ENCODE measurements around the gene SLC4A7. TPM values are rescaled to one million over a fixed set of nuclear protein-coding genes. Genes with fewer than 3 reads are reported as not detected.

SLC4A7 gene
- total RNA-seq, 1 experiment from 2014 or later: 90.8 TPM

DNA sequence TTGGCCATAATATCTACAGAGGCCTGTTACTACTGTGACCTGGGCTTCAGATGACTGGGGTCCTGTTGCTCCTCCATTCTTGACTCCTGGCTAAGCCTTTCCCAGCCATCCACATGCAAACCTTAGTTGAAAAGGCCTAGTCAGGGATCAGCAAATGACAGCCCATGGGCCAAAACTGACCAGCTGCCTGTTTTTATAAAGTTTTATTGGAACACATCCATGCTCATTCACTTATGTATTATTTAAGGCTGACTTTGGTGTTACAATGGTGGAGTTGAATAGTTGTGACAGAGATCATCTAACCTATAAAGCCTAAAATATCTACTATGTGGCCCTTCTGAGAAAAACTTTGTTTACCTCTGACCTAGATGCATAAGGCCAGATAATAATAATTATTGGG lies 16.8 kb upstream of the SLC4A7 start (continued):
- TF ChIP-seq, protein P1, sequence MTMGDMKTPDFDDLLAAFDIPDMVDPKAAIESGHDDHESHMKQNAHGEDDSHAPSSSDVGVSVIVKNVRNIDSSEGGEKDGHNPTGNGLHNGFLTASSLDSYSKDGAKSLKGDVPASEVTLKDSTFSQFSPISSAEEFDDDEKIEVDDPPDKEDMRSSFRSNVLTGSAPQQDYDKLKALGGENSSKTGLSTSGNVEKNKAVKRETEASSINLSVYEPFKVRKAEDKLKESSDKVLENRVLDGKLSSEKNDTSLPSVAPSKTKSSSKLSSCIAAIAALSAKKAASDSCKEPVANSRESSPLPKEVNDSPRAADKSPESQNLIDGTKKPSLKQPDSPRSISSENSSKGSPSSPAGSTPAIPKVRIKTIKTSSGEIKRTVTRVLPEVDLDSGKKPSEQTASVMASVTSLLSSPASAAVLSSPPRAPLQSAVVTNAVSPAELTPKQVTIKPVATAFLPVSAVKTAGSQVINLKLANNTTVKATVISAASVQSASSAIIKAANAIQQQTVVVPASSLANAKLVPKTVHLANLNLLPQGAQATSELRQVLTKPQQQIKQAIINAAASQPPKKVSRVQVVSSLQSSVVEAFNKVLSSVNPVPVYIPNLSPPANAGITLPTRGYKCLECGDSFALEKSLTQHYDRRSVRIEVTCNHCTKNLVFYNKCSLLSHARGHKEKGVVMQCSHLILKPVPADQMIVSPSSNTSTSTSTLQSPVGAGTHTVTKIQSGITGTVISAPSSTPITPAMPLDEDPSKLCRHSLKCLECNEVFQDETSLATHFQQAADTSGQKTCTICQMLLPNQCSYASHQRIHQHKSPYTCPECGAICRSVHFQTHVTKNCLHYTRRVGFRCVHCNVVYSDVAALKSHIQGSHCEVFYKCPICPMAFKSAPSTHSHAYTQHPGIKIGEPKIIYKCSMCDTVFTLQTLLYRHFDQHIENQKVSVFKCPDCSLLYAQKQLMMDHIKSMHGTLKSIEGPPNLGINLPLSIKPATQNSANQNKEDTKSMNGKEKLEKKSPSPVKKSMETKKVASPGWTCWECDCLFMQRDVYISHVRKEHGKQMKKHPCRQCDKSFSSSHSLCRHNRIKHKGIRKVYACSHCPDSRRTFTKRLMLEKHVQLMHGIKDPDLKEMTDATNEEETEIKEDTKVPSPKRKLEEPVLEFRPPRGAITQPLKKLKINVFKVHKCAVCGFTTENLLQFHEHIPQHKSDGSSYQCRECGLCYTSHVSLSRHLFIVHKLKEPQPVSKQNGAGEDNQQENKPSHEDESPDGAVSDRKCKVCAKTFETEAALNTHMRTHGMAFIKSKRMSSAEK (CRISPR knock-in tag; IDR thresholded peaks at IDR 0.05; ENCODE audit: borderline replicate concordance): no peak
- TF ChIP-seq, protein P2, sequence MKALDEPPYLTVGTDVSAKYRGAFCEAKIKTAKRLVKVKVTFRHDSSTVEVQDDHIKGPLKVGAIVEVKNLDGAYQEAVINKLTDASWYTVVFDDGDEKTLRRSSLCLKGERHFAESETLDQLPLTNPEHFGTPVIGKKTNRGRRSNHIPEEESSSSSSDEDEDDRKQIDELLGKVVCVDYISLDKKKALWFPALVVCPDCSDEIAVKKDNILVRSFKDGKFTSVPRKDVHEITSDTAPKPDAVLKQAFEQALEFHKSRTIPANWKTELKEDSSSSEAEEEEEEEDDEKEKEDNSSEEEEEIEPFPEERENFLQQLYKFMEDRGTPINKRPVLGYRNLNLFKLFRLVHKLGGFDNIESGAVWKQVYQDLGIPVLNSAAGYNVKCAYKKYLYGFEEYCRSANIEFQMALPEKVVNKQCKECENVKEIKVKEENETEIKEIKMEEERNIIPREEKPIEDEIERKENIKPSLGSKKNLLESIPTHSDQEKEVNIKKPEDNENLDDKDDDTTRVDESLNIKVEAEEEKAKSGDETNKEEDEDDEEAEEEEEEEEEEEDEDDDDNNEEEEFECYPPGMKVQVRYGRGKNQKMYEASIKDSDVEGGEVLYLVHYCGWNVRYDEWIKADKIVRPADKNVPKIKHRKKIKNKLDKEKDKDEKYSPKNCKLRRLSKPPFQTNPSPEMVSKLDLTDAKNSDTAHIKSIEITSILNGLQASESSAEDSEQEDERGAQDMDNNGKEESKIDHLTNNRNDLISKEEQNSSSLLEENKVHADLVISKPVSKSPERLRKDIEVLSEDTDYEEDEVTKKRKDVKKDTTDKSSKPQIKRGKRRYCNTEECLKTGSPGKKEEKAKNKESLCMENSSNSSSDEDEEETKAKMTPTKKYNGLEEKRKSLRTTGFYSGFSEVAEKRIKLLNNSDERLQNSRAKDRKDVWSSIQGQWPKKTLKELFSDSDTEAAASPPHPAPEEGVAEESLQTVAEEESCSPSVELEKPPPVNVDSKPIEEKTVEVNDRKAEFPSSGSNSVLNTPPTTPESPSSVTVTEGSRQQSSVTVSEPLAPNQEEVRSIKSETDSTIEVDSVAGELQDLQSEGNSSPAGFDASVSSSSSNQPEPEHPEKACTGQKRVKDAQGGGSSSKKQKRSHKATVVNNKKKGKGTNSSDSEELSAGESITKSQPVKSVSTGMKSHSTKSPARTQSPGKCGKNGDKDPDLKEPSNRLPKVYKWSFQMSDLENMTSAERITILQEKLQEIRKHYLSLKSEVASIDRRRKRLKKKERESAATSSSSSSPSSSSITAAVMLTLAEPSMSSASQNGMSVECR (CRISPR knock-in tag; IDR thresholded peaks at IDR 0.05; ENCODE audit: borderline replicate concordance): no peak

DNA sequence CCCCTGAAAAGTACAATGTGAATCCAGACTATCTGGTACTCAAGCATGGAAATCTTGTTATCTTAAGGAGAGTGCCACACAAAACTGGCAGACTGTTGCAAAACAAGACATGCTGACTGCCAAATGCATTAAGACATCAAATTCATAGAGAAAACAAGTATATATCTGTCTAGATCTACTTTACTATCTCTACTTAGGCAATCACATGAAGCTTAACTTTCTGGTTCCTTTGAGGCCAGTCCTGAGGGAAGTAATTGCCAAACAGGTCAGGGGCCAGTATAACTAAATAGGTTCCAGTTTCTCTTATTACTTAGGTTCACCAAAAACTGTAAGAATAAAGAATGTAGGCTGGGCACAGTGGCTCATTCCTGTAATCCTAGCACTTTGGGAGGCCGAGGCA lies 15.9 kb upstream of the SLC4A7 start:
- DNase-seq (ENCODE audit: low spot score): no peak
- peaks cover 9% of the 10 kb centered on the region for H3K4me1 Mint-ChIP-seq
- no peaks in the 10 kb centered on the region for H3K27me3 Mint-ChIP-seq (ENCODE audit: low read depth)
- TF ChIP-seq RORB (CRISPR knock-in tag; IDR thresholded peaks at IDR 0.05): no peak
- TF ChIP-seq, protein P3, sequence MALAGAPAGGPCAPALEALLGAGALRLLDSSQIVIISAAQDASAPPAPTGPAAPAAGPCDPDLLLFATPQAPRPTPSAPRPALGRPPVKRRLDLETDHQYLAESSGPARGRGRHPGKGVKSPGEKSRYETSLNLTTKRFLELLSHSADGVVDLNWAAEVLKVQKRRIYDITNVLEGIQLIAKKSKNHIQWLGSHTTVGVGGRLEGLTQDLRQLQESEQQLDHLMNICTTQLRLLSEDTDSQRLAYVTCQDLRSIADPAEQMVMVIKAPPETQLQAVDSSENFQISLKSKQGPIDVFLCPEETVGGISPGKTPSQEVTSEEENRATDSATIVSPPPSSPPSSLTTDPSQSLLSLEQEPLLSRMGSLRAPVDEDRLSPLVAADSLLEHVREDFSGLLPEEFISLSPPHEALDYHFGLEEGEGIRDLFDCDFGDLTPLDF (CRISPR knock-in tag; IDR thresholded peaks at IDR 0.05): no peak
- no peak for TF ChIP-seq ETV6 (CRISPR knock-in tag; IDR thresholded peaks at IDR 0.05)
- TF ChIP-seq ZNF423 (CRISPR knock-in tag; IDR thresholded peaks at IDR 0.05): no peak
- no peak for TF ChIP-seq JAZF1 (CRISPR knock-in tag; IDR thresholded peaks at IDR 0.05)
- TF ChIP-seq TEAD4 (CRISPR knock-in tag; IDR thresholded peaks at IDR 0.05): no peak
- TF ChIP-seq, protein P4, sequence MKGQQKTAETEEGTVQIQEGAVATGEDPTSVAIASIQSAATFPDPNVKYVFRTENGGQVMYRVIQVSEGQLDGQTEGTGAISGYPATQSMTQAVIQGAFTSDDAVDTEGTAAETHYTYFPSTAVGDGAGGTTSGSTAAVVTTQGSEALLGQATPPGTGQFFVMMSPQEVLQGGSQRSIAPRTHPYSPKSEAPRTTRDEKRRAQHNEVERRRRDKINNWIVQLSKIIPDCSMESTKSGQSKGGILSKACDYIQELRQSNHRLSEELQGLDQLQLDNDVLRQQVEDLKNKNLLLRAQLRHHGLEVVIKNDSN (CRISPR knock-in tag; IDR thresholded peaks at IDR 0.05): no peak
- TF ChIP-seq, protein P5, sequence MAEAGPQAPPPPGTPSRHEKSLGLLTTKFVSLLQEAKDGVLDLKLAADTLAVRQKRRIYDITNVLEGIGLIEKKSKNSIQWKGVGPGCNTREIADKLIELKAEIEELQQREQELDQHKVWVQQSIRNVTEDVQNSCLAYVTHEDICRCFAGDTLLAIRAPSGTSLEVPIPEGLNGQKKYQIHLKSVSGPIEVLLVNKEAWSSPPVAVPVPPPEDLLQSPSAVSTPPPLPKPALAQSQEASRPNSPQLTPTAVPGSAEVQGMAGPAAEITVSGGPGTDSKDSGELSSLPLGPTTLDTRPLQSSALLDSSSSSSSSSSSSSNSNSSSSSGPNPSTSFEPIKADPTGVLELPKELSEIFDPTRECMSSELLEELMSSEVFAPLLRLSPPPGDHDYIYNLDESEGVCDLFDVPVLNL (CRISPR knock-in tag; IDR thresholded peaks at IDR 0.05; ENCODE audit: borderline replicate concordance, low read depth): no peak
- TF ChIP-seq, protein P6, sequence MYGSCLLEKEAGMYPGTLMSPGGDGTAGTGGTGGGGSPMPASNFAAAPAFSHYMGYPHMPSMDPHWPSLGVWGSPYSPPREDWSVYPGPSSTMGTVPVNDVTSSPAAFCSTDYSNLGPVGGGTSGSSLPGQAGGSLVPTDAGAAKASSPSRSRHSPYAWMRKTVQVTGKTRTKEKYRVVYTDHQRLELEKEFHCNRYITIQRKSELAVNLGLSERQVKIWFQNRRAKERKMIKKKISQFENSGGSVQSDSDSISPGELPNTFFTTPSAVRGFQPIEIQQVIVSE (CRISPR knock-in tag; IDR thresholded peaks at IDR 0.05; ENCODE audit: borderline replicate concordance): no peak
- TF ChIP-seq, protein P7, sequence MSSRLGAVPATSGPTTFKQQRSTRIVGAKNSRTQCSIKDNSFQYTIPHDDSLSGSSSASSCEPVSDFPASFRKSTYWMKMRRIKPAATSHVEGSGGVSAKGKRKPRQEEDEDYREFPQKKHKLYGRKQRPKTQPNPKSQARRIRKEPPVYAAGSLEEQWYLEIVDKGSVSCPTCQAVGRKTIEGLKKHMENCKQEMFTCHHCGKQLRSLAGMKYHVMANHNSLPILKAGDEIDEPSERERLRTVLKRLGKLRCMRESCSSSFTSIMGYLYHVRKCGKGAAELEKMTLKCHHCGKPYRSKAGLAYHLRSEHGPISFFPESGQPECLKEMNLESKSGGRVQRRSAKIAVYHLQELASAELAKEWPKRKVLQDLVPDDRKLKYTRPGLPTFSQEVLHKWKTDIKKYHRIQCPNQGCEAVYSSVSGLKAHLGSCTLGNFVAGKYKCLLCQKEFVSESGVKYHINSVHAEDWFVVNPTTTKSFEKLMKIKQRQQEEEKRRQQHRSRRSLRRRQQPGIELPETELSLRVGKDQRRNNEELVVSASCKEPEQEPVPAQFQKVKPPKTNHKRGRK (CRISPR knock-in tag; IDR thresholded peaks at IDR 0.05; ENCODE audit: borderline replicate concordance): no peak
- no peak for TF ChIP-seq ELF4 (CRISPR knock-in tag; IDR thresholded peaks at IDR 0.05; ENCODE audit: low read depth)
- TF ChIP-seq ZNF671 (CRISPR knock-in tag; IDR thresholded peaks at IDR 0.05): no peak
- no peak for TF ChIP-seq NFE2L1 (CRISPR knock-in tag; IDR thresholded peaks at IDR 0.05)
- TF ChIP-seq, protein P8, sequence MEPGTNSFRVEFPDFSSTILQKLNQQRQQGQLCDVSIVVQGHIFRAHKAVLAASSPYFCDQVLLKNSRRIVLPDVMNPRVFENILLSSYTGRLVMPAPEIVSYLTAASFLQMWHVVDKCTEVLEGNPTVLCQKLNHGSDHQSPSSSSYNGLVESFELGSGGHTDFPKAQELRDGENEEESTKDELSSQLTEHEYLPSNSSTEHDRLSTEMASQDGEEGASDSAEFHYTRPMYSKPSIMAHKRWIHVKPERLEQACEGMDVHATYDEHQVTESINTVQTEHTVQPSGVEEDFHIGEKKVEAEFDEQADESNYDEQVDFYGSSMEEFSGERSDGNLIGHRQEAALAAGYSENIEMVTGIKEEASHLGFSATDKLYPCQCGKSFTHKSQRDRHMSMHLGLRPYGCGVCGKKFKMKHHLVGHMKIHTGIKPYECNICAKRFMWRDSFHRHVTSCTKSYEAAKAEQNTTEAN (CRISPR knock-in tag; IDR thresholded peaks at IDR 0.05): no peak
- TF ChIP-seq SOX15 (CRISPR knock-in tag; IDR thresholded peaks at IDR 0.05): no peak
- TF ChIP-seq, protein P9, sequence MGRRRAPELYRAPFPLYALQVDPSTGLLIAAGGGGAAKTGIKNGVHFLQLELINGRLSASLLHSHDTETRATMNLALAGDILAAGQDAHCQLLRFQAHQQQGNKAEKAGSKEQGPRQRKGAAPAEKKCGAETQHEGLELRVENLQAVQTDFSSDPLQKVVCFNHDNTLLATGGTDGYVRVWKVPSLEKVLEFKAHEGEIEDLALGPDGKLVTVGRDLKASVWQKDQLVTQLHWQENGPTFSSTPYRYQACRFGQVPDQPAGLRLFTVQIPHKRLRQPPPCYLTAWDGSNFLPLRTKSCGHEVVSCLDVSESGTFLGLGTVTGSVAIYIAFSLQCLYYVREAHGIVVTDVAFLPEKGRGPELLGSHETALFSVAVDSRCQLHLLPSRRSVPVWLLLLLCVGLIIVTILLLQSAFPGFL (CRISPR knock-in tag; IDR thresholded peaks at IDR 0.05; ENCODE audit: borderline replicate concordance): no peak
- TF ChIP-seq HMGA2 (CRISPR knock-in tag; IDR thresholded peaks at IDR 0.05): no peak
- TF ChIP-seq SMAD4 (CRISPR knock-in tag; IDR thresholded peaks at IDR 0.05): no peak
- ATAC-seq: no peak
- H3K9me3 Mint-ChIP-seq: no peaks in the 10 kb centered on the region
- no peak overlapping the region for H3K27ac Mint-ChIP-seq
- H3K36me3 Mint-ChIP-seq: no peaks in the 10 kb centered on the region
- H3K4me3 Mint-ChIP-seq: no peak overlapping the region
- POLR2A ChIA-PET: interaction anchor here (0.7 kb wide), 1 partner anchor 183 kb away, joined by 3 read pairs; no protein-coding TSS in a partner anchor
- CTCF ChIA-PET: interaction anchor here (0.9 kb wide), 1 partner anchor 22 kb away, joined by 3 read pairs; no protein-coding TSS in a partner anchor

Data from WTC11 (cell line).